SK-N-SH (cell line): ENCODE data around the gene PRELID3B. TPM values are rescaled to one million over a fixed set of nuclear protein-coding genes. Genes with fewer than 3 reads are reported as not detected.

Experiments
- CTCF ChIA-PET: fragments of 300-600, 350-600 bp; formaldehyde crosslinking; extraction: SDS; loops from one replicate; lab custom pipeline; 2021; lab: Yijun Ruan, JAX
- POLR2A ChIA-PET: fragments of 350-600 bp; sonication (Branson Sonifier 250); formaldehyde crosslinking; extraction: SDS; loops from one replicate; lab custom pipeline; 2020; ENCODE audit warnings: antibody characterized with exemption, inconsistent platforms; lab: Yijun Ruan, JAX
- DNase-seq: peaks from one replicate; pipeline ENCODE4 v3.0.0; 2012
- H2AFZ ChIP-seq: fragments of 200-600 bp; sonication (generic); 2 replicates; pipeline ENCODE4 v1.8.1; 2016; ENCODE audit warnings: antibody characterized with exemption, mild to moderate bottlenecking, low read depth
- H3F3A ChIP-seq: fragments of 200-600 bp; sonication (generic); replicated peaks from 2 replicates; pipeline ENCODE3; 2016; ENCODE audit warnings: antibody characterized with exemption, mild to moderate bottlenecking; ENCODE audit not compliant: insufficient read depth
- H3K27ac ChIP-seq, 2 experiments: fragments of 200-500 bp in 1 of 2; fragments of 200-600 bp in 1 of 2; sonication (Bioruptor generic) in 1 of 2; sonication (generic), shearing (Covaris generic) in 1 of 2; 2 replicates each; pipeline versions ENCODE4 v1.5.1 to v1.6.1; 2014 to 2016; ENCODE audit warnings: low read depth in 2 of 2, inconsistent platforms in 1 of 2, low read length in 1 of 2, mild to moderate bottlenecking in 1 of 2, mixed read lengths in 1 of 2
- H3K27me3 ChIP-seq: fragments of 200-600 bp; sonication (generic), shearing (Covaris generic); 2 replicates; pipeline ENCODE4 v1.6.1; 2016; ENCODE audit warnings: mixed run types; ENCODE audit not compliant: insufficient read depth
- H3K36me3 ChIP-seq, 2 experiments: fragments of 200-500 bp in 1 of 2; fragments of 200-600 bp in 1 of 2; sonication (Bioruptor generic) in 1 of 2; sonication (generic) in 1 of 2; replicated peaks in 1 of 2; 2 replicates each; pipeline versions ENCODE3 to v1.5.1; 2014 to 2016; ENCODE audit warnings: low read length in 1 of 2, mild to moderate bottlenecking in 1 of 2; ENCODE audit not compliant: insufficient read depth in 2 of 2, control insufficient read depth in 1 of 2
- H3K4me1 ChIP-seq, 2 experiments: fragments of 200-500 bp in 1 of 2; fragments of 200-600 bp in 1 of 2; sonication (Bioruptor generic) in 1 of 2; sonication (generic), shearing (Covaris generic) in 1 of 2; 2 replicates each; pipeline versions ENCODE4 v1.5.1 to v1.6.1; 2014 to 2016; ENCODE audit warnings: low read depth in 1 of 2, low read length in 1 of 2, mixed run types in 1 of 2; ENCODE audit not compliant: insufficient read depth in 2 of 2, control insufficient read depth in 1 of 2
- H3K4me2 ChIP-seq: fragments of 200-600 bp; sonication (generic), shearing (Covaris generic); 2 replicates; pipeline ENCODE4 v1.6.1; 2017; ENCODE audit warnings: mixed run types
- H3K4me3 ChIP-seq, 2 experiments: fragments of 200-500 bp in 1 of 2; fragments of 200-600 bp in 1 of 2; sonication (Bioruptor generic) in 1 of 2; sonication (generic), shearing (Covaris generic) in 1 of 2; 2 replicates each; pipeline versions ENCODE4 v1.5.1 to v1.8.1; 2014 to 2016; ENCODE audit warnings: low read depth in 2 of 2, inconsistent platforms in 1 of 2, low read length in 1 of 2, mild to moderate bottlenecking in 1 of 2, mixed read lengths in 1 of 2, moderate library complexity in 1 of 2
- H3K79me2 ChIP-seq: fragments of 200-600 bp; sonication (generic); 2 replicates; pipeline ENCODE4 v1.8.1; 2017; ENCODE audit warnings: mild to moderate bottlenecking; ENCODE audit not compliant: insufficient read depth
- H3K9ac ChIP-seq: fragments of 200-600 bp; sonication (generic); 2 replicates; pipeline ENCODE4 v1.6.1; 2017; ENCODE audit warnings: mixed run types
- H3K9me2 ChIP-seq: fragments of 200-600 bp; sonication (generic); 2 replicates; pipeline ENCODE4 v1.6.1; 2017; ENCODE audit warnings: mixed run types
- H3K9me3 ChIP-seq: fragments of 200-600 bp; sonication (generic); 2 replicates; pipeline ENCODE4 v1.6.1; 2017; ENCODE audit warnings: mixed run types, mild to moderate bottlenecking, moderate library complexity
- H4K20me1 ChIP-seq: fragments of 200-600 bp; sonication (generic); 2 replicates; pipeline ENCODE4 v1.6.1; 2017; ENCODE audit warnings: mild to moderate bottlenecking, mixed run types; ENCODE audit not compliant: insufficient read depth
- EP300 ChIP-seq, 2 experiments: IDR thresholded peaks; 2 replicates each; pipeline versions ENCODE4 v1.4.0 to v1.6.1; 2012; ENCODE audit warnings: borderline replicate concordance in 1 of 2, low read depth in 1 of 2, low read length in 1 of 2
- FOSL2 ChIP-seq: IDR thresholded peaks from 2 replicates; pipeline ENCODE4 v1.4.0; 2012; ENCODE audit warnings: low read depth, mild to moderate bottlenecking, moderate library complexity, borderline replicate concordance
- GATA2 ChIP-seq: sonication (generic); formaldehyde crosslinking; IDR thresholded peaks from 2 replicates; pipeline ENCODE4 v1.5.0; 2020; ENCODE audit warnings: mild to moderate bottlenecking, missing genetic modification reagents
- MXI1 ChIP-seq: IDR thresholded peaks from 2 replicates; pipeline ENCODE4 v1.6.1; 2012; ENCODE audit warnings: mild to moderate bottlenecking, low read depth, low read length, improper control_type of control experiment
- NRF1 ChIP-seq: IDR thresholded peaks from 2 replicates; pipeline ENCODE4 v1.6.1; 2012; ENCODE audit warnings: low read depth, mild to moderate bottlenecking, low read length
- RAD21 ChIP-seq: IDR thresholded peaks from 2 replicates; pipeline ENCODE4 v1.6.1; 2012; ENCODE audit warnings: mild to moderate bottlenecking, low read length
- RCOR1 ChIP-seq: fragments of 150-350 bp; IDR thresholded peaks from 2 replicates; pipeline ENCODE4 v1.6.1; 2017; ENCODE audit warnings: antibody characterized with exemption, low read length
- RXRA ChIP-seq: IDR thresholded peaks from 2 replicates; pipeline ENCODE4 v1.4.0; 2012; ENCODE audit warnings: low read depth, mild to moderate bottlenecking, borderline replicate concordance
- SIN3A ChIP-seq: IDR thresholded peaks from 2 replicates; pipeline ENCODE4 v1.6.1; 2012; ENCODE audit warnings: low read depth, mild to moderate bottlenecking, low read length, moderate library complexity, borderline replicate concordance
- SMC3 ChIP-seq: IDR thresholded peaks from 2 replicates; pipeline ENCODE4 v1.6.1; 2012; ENCODE audit warnings: low read depth, low read length, improper control_type of control experiment
- WGBS: methylation state at CpG from one replicate; pipeline ENCODE4 v1.1.6; 2017; ENCODE audit warnings: low lambda C conversion rate; 5-methylcytosine and 5-hydroxymethylcytosine counted together
- polyA plus RNA-seq, 3 experiments: library from polyadenylated mRNA; depleted of rRNA; stranded (reverse); fragments of >200 nt; gene quantifications; 2 replicates each; pipeline ENCODE4 v1.2.3, GENCODE V29; 2012
- TF ChIP-seq, protein P1 (sequence below): fragments of 150-350 bp; IDR thresholded peaks from 2 replicates; pipeline ENCODE4 v1.6.1; 2016; ENCODE audit warnings: mild to moderate bottlenecking, low read depth, low read length
- TF ChIP-seq, protein P2 (sequence below): IDR thresholded peaks from 2 replicates; pipeline ENCODE4; 2012
- TF ChIP-seq, protein P3 (sequence below): IDR thresholded peaks from 2 replicates; pipeline ENCODE4 v1.4.0; 2012; ENCODE audit warnings: low read depth
- TF ChIP-seq, protein P4 (sequence below): IDR thresholded peaks from 2 replicates; pipeline ENCODE4 v1.4.0; 2012; ENCODE audit warnings: low read depth, borderline replicate concordance

Gene PRELID3B
- polyA plus RNA-seq, 1 of the 3 experiments (the other 2 are of a cell fraction) = 20.9 TPM

DNA sequence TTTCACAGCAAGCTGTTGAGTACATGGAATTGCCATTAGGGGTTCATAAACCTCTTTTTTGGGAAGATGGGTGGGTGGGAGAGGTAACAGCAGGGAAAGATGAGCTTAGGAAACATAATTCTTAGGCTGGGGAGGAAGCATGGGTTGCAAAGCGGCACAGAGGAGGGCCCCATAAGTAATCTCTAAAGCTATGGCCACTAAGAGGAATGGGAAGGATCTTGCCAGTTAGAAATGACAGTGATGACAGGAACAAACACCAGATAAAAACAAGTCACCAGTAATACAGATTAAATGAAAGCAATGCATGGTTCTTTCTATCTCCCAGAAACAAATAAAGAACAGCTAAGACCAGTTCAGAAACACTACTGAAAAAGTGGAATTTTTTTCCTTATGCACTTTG, 31.0 kb upstream of the PRELID3B start:
- no peak overlapping the region for H3K9ac ChIP-seq
- H3K79me2 ChIP-seq = no peaks in the 10 kb centered on the region
- H3K36me3 ChIP-seq = no peaks in the 10 kb centered on the region
- H3K4me2 ChIP-seq = no peak overlapping the region
- TF ChIP-seq EP300 (IDR thresholded peaks at IDR 0.05; ENCODE audit: borderline replicate concordance in 1 of 2, low read depth in 1 of 2, low read length in 1 of 2) = 0 out of 4 replicates have a peak, but pooled peaks of 1 of the 2 experiments have one; percentile 26
- TF ChIP-seq, protein P1, sequence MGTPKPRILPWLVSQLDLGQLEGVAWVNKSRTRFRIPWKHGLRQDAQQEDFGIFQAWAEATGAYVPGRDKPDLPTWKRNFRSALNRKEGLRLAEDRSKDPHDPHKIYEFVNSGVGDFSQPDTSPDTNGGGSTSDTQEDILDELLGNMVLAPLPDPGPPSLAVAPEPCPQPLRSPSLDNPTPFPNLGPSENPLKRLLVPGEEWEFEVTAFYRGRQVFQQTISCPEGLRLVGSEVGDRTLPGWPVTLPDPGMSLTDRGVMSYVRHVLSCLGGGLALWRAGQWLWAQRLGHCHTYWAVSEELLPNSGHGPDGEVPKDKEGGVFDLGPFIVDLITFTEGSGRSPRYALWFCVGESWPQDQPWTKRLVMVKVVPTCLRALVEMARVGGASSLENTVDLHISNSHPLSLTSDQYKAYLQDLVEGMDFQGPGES = no peak
- H3K9me3 ChIP-seq = no peaks in the 10 kb centered on the region
- H3K27ac ChIP-seq = no peak overlapping the region
- H3F3A ChIP-seq = no peaks in the 10 kb centered on the region
- H4K20me1 ChIP-seq = no peaks in the 10 kb centered on the region
- CTCF ChIA-PET = interaction anchor here (0.9 to 2.3 kb wide), 3 partner anchors 14 to 330 kb away, joined by 3 to 9 read pairs (median 4); no protein-coding TSS in a partner anchor
- H2AFZ ChIP-seq = no peak overlapping the region
- WGBS = 76% methylated on average over 1 of the region's 1 CpG
- no peak for DNase-seq
- no peaks in the 10 kb centered on the region; the same call in 1 of the 2 replicates for H3K27me3 ChIP-seq
- H3K4me3 ChIP-seq = no peak overlapping the region
- POLR2A ChIA-PET = no interaction called here
- H3K9me2 ChIP-seq = no peaks in the 10 kb centered on the region
- H3K4me1 ChIP-seq = peaks cover 0 to 2% of the 10 kb centered on the region in 2 experiments; a peak in 1 of 4 replicates

DNA sequence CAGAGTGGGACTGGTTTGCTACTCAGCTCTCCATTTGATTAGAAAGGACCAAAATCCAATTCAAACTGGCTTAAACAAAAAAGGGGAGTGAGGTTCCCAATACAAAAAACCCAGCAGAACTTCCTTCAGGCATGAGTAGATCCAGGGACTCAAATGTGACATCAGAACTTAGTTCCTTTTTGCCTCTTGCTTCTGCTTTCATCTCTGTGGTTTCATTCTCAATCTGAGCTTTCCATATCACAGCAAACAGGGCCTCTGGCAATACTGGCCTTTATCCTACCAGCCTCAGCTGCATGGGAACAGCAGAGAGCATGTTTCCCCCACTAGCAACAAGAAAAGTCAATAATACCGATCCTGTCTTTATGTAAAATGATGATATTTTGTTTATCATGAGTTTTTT, 28.6 kb upstream of the PRELID3B start:
- H3K4me2 ChIP-seq = no peak overlapping the region
- CTCF ChIA-PET = interaction anchor here (0.5 to 1.2 kb wide), 3 partner anchors 8 to 331 kb away, joined by 3 to 4 read pairs (median 4); no protein-coding TSS in a partner anchor
- H2AFZ ChIP-seq = no peak overlapping the region
- peaks cover 0 to 2% of the 10 kb centered on the region in 2 experiments; a peak in 1 of 4 replicates for H3K4me1 ChIP-seq
- H3K27ac ChIP-seq = no peak overlapping the region
- H3K9me3 ChIP-seq = no peaks in the 10 kb centered on the region
- DNase-seq = no peak
- POLR2A ChIA-PET = no interaction called here
- H3F3A ChIP-seq = no peaks in the 10 kb centered on the region
- H3K4me3 ChIP-seq = no peak overlapping the region
- H3K9me2 ChIP-seq = no peaks in the 10 kb centered on the region
- no peaks in the 10 kb centered on the region for H3K36me3 ChIP-seq
- TF ChIP-seq, protein P2, sequence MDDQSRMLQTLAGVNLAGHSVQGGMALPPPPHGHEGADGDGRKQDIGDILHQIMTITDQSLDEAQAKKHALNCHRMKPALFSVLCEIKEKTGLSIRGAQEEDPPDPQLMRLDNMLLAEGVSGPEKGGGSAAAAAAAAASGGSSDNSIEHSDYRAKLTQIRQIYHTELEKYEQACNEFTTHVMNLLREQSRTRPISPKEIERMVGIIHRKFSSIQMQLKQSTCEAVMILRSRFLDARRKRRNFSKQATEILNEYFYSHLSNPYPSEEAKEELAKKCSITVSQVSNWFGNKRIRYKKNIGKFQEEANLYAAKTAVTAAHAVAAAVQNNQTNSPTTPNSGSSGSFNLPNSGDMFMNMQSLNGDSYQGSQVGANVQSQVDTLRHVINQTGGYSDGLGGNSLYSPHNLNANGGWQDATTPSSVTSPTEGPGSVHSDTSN = no peak
- TF ChIP-seq, protein P1 = no peak
- TF ChIP-seq RCOR1 = no peak
- no peak for TF ChIP-seq RAD21
- TF ChIP-seq SMC3 = no peak
- TF ChIP-seq MXI1 = no peak
- TF ChIP-seq GATA2 = no peak
- TF ChIP-seq, protein P3, sequence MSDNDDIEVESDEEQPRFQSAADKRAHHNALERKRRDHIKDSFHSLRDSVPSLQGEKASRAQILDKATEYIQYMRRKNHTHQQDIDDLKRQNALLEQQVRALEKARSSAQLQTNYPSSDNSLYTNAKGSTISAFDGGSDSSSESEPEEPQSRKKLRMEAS = no peak
- no peak for TF ChIP-seq SIN3A
- TF ChIP-seq FOSL2 = no peak
- no peak for TF ChIP-seq RXRA
- TF ChIP-seq NRF1 = no peak
- TF ChIP-seq, protein P4, sequence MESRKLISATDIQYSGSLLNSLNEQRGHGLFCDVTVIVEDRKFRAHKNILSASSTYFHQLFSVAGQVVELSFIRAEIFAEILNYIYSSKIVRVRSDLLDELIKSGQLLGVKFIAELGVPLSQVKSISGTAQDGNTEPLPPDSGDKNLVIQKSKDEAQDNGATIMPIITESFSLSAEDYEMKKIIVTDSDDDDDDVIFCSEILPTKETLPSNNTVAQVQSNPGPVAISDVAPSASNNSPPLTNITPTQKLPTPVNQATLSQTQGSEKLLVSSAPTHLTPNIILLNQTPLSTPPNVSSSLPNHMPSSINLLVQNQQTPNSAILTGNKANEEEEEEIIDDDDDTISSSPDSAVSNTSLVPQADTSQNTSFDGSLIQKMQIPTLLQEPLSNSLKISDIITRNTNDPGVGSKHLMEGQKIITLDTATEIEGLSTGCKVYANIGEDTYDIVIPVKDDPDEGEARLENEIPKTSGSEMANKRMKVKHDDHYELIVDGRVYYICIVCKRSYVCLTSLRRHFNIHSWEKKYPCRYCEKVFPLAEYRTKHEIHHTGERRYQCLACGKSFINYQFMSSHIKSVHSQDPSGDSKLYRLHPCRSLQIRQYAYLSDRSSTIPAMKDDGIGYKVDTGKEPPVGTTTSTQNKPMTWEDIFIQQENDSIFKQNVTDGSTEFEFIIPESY = no peak
- TF ChIP-seq, all 33 proteins: peak for 0
- no peaks in the 10 kb centered on the region for H4K20me1 ChIP-seq
- no peaks in the 10 kb centered on the region for H3K79me2 ChIP-seq
- H3K27me3 ChIP-seq = no peaks in the 10 kb centered on the region
- 83% methylated on average over 1 of the region's 1 CpG for WGBS
- no peak overlapping the region for H3K9ac ChIP-seq
